GM12878 (cell line): ENCODE measurements around the gene DIP2B.

Experiments used
- CBX5 ChIP-seq: sonication (generic); IDR thresholded peaks from 2 replicates; pipeline ENCODE4 v1.6.1; 2016; ENCODE audit warnings: low read depth, moderate library complexity, mild to moderate bottlenecking, inconsistent platforms
- CEBPB ChIP-seq, 2 experiments: fragments of 150-350 bp in 1 of 2; IDR thresholded peaks; 2 replicates each; pipeline ENCODE4 v1.6.1; 2012 to 2014; ENCODE audit warnings: low read depth in 2 of 2, low read length in 2 of 2, borderline replicate concordance in 1 of 2, inconsistent platforms in 1 of 2
- ESRRA ChIP-seq: IDR thresholded peaks from 2 replicates; pipeline ENCODE4 v1.6.1; 2012; ENCODE audit warnings: mild to moderate bottlenecking, low read length, improper control_type of control experiment
- ETV6 ChIP-seq, 2 experiments: fragments of 450-650 bp in 1 of 2; IDR thresholded peaks in 1 of 2; conservative IDR thresholded peaks in 1 of 2; 2 replicates each; pipeline ENCODE4 v1.6.1; 2014; ENCODE audit warnings: antibody characterized with exemption in 1 of 2, borderline replicate concordance in 1 of 2, low read depth in 1 of 2, mild to moderate bottlenecking in 1 of 2, moderate library complexity in 1 of 2
- EZH2 ChIP-seq: IDR thresholded peaks from 2 replicates; pipeline ENCODE4 v1.6.1; 2012; ENCODE audit warnings: low read depth, mild to moderate bottlenecking, control low read depth, inconsistent platforms, low read length, borderline replicate concordance; ENCODE audit not compliant: control insufficient read depth
- LARP7 ChIP-seq: fragments of 450-650 bp; IDR thresholded peaks from 2 replicates; pipeline ENCODE4 v1.6.1; 2017; ENCODE audit warnings: mild to moderate bottlenecking
- RELA ChIP-seq: fragments of 450-650 bp; IDR thresholded peaks from 2 replicates; pipeline ENCODE4 v1.8.0; 2014; ENCODE audit warnings: borderline replicate concordance; ENCODE audit not compliant: partially characterized antibody
- SIN3A ChIP-seq: IDR thresholded peaks from 2 replicates; pipeline ENCODE4 v1.6.1; 2012; ENCODE audit warnings: low read depth, low read length, improper control_type of control experiment
- TARDBP ChIP-seq: IDR thresholded peaks from 2 replicates; pipeline ENCODE4 v1.6.1; 2016; ENCODE audit warnings: borderline replicate concordance
- TCF12 ChIP-seq: IDR thresholded peaks from 2 replicates; pipeline ENCODE4 v1.6.1; 2011; ENCODE audit warnings: low read depth, mild to moderate bottlenecking, low read length
- TF ChIP-seq, protein P1 (sequence below): IDR thresholded peaks from 2 replicates; pipeline ENCODE4 v1.6.1; 2012; ENCODE audit warnings: low read length, inconsistent platforms
- TF ChIP-seq, protein P2 (sequence below), 3 experiments: IDR thresholded peaks in 2 of 3; conservative IDR thresholded peaks in 1 of 3; 2 replicates each; pipeline ENCODE4 v1.5.1; 2011; ENCODE audit warnings: low read depth in 3 of 3, low read length in 3 of 3, mild to moderate bottlenecking in 3 of 3, control low read depth in 2 of 3, moderate library complexity in 2 of 3, inconsistent platforms in 1 of 3, mixed read lengths in 1 of 3; ENCODE audit not compliant: control insufficient read depth in 2 of 3, insufficient read depth in 1 of 3; ENCODE audit errors: extremely low read depth in 1 of 3

DNA sequence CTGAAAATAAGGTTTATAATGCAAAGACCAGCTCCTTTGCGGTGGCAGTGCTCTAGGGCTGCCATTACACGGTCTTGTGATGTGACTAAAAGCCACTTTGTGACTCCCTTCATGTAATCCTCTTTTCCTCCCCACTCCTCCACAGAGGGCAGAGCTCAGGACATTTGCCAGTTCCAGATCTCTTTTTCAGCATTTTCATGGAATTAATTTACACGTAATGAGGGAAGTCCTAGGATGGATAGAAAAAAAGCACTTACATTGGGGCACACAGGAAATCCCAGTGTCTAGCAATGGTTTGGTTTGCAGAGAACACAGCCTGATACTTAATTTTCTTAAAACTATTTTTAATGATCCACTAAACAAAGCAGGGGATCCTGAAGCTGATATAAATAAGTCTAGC, 241.6 kb downstream of the DIP2B start:
- TF ChIP-seq EZH2 = no peak
- no peak for TF ChIP-seq RELA
- no peak for TF ChIP-seq LARP7
- TF ChIP-seq SIN3A = no peak
- no peak for TF ChIP-seq CEBPB (IDR thresholded peaks at IDR 0.05; ENCODE audit: borderline replicate concordance in 1 of 2, low read depth in 2 of 2, low read length in 2 of 2)
- TF ChIP-seq, protein P1, sequence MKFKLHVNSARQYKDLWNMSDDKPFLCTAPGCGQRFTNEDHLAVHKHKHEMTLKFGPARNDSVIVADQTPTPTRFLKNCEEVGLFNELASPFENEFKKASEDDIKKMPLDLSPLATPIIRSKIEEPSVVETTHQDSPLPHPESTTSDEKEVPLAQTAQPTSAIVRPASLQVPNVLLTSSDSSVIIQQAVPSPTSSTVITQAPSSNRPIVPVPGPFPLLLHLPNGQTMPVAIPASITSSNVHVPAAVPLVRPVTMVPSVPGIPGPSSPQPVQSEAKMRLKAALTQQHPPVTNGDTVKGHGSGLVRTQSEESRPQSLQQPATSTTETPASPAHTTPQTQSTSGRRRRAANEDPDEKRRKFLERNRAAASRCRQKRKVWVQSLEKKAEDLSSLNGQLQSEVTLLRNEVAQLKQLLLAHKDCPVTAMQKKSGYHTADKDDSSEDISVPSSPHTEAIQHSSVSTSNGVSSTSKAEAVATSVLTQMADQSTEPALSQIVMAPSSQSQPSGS = no peak
- TF ChIP-seq CBX5 = no peak
- TF ChIP-seq TCF12 = no peak
- no peak for TF ChIP-seq TARDBP
- no peak for TF ChIP-seq ETV6 (conservative IDR thresholded peaks at IDR 0.05 in 1 of 2, IDR thresholded peaks at IDR 0.05 in 1 of 2; ENCODE audit: borderline replicate concordance in 1 of 2, low read depth in 1 of 2)
- TF ChIP-seq, protein P2, sequence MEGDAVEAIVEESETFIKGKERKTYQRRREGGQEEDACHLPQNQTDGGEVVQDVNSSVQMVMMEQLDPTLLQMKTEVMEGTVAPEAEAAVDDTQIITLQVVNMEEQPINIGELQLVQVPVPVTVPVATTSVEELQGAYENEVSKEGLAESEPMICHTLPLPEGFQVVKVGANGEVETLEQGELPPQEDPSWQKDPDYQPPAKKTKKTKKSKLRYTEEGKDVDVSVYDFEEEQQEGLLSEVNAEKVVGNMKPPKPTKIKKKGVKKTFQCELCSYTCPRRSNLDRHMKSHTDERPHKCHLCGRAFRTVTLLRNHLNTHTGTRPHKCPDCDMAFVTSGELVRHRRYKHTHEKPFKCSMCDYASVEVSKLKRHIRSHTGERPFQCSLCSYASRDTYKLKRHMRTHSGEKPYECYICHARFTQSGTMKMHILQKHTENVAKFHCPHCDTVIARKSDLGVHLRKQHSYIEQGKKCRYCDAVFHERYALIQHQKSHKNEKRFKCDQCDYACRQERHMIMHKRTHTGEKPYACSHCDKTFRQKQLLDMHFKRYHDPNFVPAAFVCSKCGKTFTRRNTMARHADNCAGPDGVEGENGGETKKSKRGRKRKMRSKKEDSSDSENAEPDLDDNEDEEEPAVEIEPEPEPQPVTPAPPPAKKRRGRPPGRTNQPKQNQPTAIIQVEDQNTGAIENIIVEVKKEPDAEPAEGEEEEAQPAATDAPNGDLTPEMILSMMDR (IDR thresholded peaks at IDR 0.05 in 2 of 3, conservative IDR thresholded peaks at IDR 0.05 in 1 of 3; ENCODE audit: control insufficient read depth in 2 of 3, extremely low read depth in 1 of 3, insufficient read depth in 1 of 3, low read depth in 3 of 3, low read length in 3 of 3) = no peak
- TF ChIP-seq ESRRA = no peak
